A549 treated with Mapracorat at 1 μM for 4 hours (cell line): ENCODE data around the gene ZNF587B. TPM values are rescaled to one million over a fixed set of nuclear protein-coding genes. Genes with fewer than 3 reads are reported as not detected.

Source experiments
- total RNA-seq: library from RNA; stranded (reverse); fragments of 200-300 nt; extraction: Qiagen RNA extraction; gene quantifications from 5 replicates; pipeline ENCODE4 v1.2.3, GENCODE V29; 2022

The ZNF587B gene
- 7.4 to 8.8 TPM (median 7.7 TPM) in 5 replicates for total RNA-seq

GRCh38 chr19:57830071-57830602 is at the start of gene ZNF587B:
TSS of gene ZNF587B (plus strand) at chr19:57830299. CDS start at chr19:57830529, 230 bp downstream.

GRCh38 chr19:57814505-57815246 is 15.4 kb upstream of the ZNF587B start, which contains the start of gene ZNF552:
TSS of gene ZNF552 (minus strand) at chr19:57814913. CDS start at chr19:57814743, 170 bp downstream.

GRCh38 chr19:57849666-57850473 is 19.8 kb downstream of the ZNF587B start, which contains the start of gene ZNF587:
TSS of gene ZNF587 (plus strand) at chr19:57849859. CDS start at chr19:57850039, 180 bp downstream.

GRCh38 chr19:57888560-57889231 is 58.6 kb downstream of the ZNF587B start, which contains the start of gene ZNF814:
TSS of gene ZNF814 (minus strand) at chr19:57889037. CDS start at chr19:57888802, 235 bp downstream.

Other genes with a start within 250 kb of the ZNF587B start
- gene ZIK1, start 246.2 kb upstream of the ZNF587B start, total RNA-seq, result not detected in 5 replicates
- gene ZNF530, start 230.4 kb upstream of the ZNF587B start, total RNA-seq, result 4.7 to 5.7 TPM (median 5.1 TPM) in 5 replicates
- gene ZNF134, start 216.1 kb upstream of the ZNF587B start, total RNA-seq, result 8.3 to 9.8 TPM (median 8.7 TPM) in 5 replicates
- 5.3 to 6.7 TPM (median 5.8 TPM) in 5 replicates for gene ZNF211, start 197.1 kb upstream of the ZNF587B start, total RNA-seq
- gene ZSCAN4, start 161.4 kb upstream of the ZNF587B start, total RNA-seq, result not detected in 5 replicates
- gene ZNF551, start 148.3 kb upstream of the ZNF587B start, total RNA-seq, result 4.4 to 6.7 TPM (median 5.3 TPM) in 5 replicates
- not detected in 5 replicates for gene ZNF154, start 121.1 kb upstream of the ZNF587B start, total RNA-seq
- 0.83 to 1.2 TPM (median 1.1 TPM) in 5 replicates for gene ZNF671, start 102.7 kb upstream of the ZNF587B start, total RNA-seq
- gene ZNF776, start 83.5 kb upstream of the ZNF587B start, total RNA-seq, result 4.0 to 6.8 TPM (median 5.0 TPM) in 5 replicates
- gene ZNF586, start 60.6 kb upstream of the ZNF587B start, total RNA-seq, result 5.4 to 7.2 TPM (median 6.4 TPM) in 5 replicates
- 4.8 to 6.0 TPM (median 5.3 TPM) in 5 replicates for gene ZNF552, start 15.4 kb upstream of the ZNF587B start, total RNA-seq
- 4.5 to 8.3 TPM (median 6.6 TPM) in 5 replicates for gene ZNF587, start 19.6 kb downstream of the ZNF587B start, total RNA-seq
- 1.2 to 3.1 TPM (median 2.4 TPM) in 5 replicates for gene ZNF814, start 58.7 kb downstream of the ZNF587B start, total RNA-seq
- 2.6 to 4.1 TPM (median 3.2 TPM) in 5 replicates for gene ZNF417, start 86.3 kb downstream of the ZNF587B start, total RNA-seq
- 0.52 to 1.7 TPM (median 1.1 TPM) in 5 replicates for gene ZNF418, start 105.1 kb downstream of the ZNF587B start, total RNA-seq
- gene ZNF256, start 117.4 kb downstream of the ZNF587B start, total RNA-seq, result 0.85 to 1.4 TPM (median 1.1 TPM) in 5 replicates
- not detected in 5 replicates for gene C19orf18, start 144.2 kb downstream of the ZNF587B start, total RNA-seq
- gene ZNF606, start 172.5 kb downstream of the ZNF587B start, total RNA-seq, result 1.5 to 3.0 TPM (median 2.2 TPM) in 5 replicates
- gene ZSCAN1, start 203.7 kb downstream of the ZNF587B start, total RNA-seq, result not detected in 5 replicates
- gene ZNF135, start 229.0 kb downstream of the ZNF587B start, total RNA-seq, result not detected in 5 replicates